Measurements from ENCODE around the gene OCA2.
A peak's percentile ranks its signal among the peaks of the same experiment; 100 is the strongest.
"Not testable (repeated sequence)": the region's sequence is repeated elsewhere in the genome, so short reads cannot be mapped to it uniquely, and the experiment has no call there.

The OCA2 gene

DNA sequence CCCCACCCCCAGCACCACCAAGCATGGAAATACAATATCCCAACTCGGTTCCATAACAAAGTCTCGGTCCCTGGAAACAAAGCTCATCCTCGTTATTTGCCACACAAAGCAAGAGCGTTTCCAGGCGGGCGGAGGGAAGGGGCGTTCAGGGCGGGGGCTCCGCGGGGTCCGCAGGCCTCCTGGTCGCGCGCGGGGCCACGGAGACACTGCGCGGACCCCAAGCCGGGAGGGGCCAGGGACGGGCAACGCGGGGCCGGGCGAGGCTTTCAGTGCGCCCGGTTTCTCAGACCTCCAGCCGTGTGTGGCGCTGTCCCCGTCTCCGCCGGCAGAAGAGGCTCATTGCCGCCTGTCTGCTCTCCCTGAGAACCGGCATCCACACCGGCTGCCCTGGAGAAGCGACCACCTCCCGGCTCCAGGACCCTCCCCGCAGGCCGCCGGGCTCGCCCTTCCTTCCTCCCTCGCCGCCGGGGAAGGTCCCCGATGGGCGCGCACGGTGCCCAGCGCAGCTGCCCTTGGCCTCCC is 329.0 kb downstream of the OCA2 start:
- no peak for DNase-seq (ENCODE audit: low spot score)

DNA sequence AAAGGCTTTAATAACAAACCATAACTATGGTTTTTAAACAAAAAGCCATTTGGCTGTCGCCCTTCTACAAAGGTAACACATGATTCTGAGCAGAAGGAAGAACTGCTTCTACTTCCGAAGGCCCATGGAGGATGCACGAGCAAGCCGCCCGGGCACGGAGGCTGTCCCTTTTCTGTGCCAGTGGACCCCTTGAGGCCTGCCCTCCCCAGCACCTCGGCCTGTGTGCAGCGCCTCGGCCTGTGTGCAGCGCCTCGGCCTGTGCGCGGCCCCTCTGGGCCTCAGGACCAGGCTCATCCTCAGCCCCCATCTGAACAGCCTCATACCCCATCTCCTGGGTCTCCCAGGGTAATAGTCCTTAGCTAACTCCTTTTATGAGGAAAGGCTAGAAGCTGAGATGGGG is 329.5 kb downstream of the OCA2 start:
- DNase-seq (ENCODE audit: low spot score) = no peak

DNA sequence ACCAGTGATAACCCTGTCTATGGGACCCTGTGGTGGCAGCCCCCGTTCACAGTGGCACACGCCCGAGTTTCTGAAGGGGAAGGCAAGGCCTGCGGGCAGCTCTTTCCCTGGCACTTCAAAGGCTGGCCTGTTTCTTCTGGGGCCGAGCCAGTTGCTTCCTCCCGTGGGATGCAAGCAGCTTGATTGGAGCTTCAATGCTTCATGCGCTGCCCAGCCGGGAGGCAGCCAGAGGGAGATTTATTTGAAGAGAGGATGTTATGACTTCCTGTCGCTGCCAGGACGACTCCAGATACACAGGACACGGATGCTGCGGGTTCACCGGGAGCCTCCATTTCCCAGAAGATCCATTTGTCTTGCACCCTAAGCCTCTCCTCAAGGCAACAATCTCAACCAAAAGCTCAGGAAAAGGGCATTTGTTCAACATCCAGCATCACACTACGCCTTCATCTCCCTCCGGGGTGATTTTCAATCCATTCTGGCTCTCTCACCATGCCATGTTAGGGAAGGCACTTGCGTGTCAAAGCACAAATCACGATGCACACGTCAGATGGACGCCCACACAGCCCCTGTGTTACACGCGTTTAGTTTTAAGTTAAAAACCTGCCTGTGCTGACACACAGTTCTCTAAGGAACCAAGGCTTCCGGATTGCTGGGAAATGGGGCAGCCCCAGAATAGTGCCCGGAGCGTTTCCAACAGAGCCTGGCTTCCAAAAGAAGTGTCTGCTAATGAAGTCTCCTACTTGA is 330.2 kb downstream of the OCA2 start:
- no peak for DNase-seq (ENCODE audit: low spot score)

DNA sequence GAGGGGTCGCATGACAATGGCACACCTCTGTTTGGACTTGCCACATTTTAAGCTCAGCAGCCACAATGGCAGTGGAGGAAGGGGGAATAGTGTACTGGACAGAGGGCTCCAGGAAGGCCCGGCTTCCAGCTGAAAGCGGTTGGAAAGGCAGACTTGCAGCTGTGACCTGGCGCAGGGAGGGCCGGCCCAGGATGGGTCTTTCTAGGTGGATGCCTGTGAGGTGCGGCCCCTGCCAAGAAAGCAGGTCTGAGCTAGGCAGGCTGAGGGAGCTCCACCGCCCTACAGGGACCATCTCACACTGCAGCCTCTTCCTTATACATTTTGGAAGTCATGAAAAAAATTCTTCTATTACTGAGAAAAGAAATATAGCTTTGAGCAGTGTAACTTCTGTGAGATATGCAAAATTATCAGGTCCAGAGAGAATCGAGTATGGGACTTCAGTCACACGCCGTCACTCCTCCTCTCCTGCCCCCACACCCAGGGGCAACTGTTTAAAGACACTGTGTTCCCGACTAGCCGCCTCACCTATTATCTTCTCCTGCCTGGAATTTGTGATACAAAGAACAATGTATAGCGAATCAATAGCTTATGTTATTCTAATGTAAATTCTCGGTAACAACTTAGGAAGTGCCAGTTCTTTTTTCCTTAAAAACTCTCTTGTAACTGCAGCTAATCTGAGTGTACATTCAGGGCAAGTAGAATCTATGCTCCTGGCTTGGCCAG is 331.0 kb downstream of the OCA2 start:
- no peak for DNase-seq (ENCODE audit: low spot score)

DNA sequence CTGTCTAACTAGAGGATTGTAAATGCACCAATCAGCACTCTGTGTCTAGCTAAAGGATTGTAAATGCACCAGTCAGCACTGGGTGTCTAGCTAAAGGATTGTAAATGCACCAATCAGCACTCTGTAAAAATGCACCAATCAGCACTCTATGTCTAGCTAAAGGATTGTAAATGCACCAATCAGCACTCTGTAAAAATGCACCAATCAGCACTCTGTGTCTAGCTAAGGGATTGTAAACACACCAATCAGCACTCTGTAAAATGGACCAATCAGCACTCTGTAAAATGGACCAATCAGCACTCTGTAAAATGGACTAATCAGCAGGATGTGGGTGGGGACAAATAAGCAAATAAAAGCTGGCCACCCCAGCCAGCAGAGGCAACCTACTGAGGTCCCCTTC is 331.7 kb downstream of the OCA2 start:
- DNase-seq (ENCODE audit: low spot score) = not testable (repeated sequence)

DNA sequence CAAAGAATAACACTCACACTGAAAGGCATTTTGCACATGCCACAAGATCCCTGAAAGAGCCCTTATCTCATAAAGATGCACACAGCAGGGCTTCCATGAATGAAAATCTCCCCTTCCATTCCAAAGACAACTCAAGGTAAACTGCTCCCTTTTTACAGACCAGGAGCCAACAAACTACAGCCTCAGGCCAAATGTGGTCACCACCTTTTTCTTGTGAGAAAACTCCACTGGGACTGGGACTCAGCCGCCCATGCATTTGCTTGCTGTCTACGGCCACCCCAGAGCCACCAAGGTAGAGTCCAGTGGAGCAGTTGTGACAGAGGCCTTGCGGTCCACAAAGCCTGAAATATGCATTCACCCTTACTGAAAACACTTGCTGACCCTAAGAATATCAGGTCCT is 334.8 kb downstream of the OCA2 start:
- no peak for DNase-seq (ENCODE audit: low spot score)

DNA sequence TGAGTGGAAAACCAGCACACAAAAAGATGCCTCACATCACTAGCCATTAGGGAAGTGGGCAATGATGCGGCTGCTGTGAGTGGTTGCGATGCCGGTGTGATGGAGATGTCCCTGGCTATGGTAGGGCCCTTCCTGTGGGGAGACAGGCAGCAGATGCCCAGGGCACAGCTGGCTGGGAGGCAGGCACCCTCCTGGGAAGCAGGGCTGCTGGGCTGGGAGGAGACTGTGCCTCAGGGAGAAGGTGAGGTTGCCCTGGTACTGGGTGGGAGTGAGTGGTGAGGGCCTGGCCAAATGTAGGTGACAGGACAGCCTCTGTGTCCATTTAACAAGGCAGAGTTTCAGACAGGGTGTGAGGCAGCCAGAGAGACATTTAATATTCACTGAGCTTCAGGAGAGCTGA is 335.6 kb downstream of the OCA2 start:
- DNase-seq (ENCODE audit: low spot score) = no peak

DNA sequence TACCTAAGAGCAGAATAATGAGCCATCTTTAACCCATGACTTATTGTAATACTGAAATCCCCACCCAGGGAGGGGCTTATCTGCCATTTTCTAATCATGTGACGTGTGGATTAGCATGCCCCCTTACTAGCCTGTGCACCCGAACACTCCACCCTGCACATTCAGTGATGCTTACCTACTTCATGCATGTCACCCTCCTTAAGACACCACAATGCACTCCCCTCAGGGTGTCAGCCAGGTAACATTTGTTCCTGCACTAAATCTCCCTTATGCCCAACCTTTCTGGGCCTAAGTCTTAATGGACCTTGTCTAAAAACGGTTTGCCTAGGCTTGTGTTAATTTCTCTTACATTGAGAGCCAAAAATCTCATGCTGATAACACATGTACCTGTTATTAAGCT is 336.6 kb downstream of the OCA2 start:
- DNase-seq (ENCODE audit: low spot score) = no peak

DNA sequence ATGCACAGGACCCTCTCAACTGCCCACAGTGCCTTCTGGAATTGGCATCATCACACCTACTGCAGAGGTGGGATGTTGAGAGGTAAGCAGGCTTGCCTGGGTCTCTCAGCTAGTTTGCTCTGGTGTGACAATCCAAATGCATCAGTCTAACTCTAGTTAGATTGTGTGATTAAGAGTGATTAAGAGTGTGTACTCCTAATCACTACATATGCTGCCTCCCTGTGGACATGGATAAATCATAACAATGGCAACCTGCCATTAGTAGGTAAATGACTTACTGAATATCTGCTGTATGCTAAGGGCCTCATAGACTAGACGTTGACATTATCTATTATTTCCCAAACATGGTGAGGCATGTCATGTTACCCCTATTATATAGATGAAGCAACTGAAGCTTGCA is 342.1 kb downstream of the OCA2 start:
- no peak for DNase-seq (ENCODE audit: low spot score)

DNA sequence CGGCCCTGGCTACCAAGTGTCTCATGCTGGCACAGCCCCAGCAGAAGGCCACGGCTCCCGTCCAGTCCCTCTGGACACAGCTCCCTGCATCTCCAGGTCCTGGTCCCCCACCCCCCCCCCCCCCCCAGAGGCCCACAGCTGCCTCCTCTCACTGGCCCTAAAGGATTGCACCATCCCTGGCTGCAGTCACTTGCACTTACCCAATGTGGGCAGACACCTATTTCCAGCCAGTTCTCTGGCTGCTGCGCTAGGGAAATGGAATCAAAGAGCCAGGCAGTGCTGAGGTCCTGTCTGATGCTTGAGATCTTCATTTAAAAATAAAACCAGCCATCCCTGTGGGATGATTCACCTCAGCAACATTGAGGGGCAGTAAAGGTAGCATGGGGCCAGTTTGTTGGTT is 346.4 kb downstream of the OCA2 start:
- no peak for DNase-seq (ENCODE audit: low spot score)

DNA sequence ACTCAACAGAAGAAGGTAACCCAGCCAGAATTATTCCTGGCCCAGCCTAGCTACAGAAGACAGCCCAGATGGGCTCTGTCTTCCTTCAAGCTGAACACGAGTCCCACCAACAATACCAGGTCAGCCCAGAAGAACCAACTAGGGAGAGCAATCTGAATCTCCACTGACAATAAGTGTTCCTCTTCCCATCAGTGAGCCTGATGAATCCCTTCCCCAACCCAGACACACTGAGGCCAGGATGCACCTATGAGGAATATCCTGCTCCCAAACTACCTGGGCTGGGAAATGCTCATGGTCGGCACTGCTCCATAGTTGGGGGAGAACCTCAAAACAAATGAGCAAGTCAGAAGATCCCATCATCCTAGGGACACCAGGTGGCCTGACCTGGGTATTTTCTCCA is 351.1 kb downstream of the OCA2 start:
- no peak for DNase-seq (ENCODE audit: low spot score)

DNA sequence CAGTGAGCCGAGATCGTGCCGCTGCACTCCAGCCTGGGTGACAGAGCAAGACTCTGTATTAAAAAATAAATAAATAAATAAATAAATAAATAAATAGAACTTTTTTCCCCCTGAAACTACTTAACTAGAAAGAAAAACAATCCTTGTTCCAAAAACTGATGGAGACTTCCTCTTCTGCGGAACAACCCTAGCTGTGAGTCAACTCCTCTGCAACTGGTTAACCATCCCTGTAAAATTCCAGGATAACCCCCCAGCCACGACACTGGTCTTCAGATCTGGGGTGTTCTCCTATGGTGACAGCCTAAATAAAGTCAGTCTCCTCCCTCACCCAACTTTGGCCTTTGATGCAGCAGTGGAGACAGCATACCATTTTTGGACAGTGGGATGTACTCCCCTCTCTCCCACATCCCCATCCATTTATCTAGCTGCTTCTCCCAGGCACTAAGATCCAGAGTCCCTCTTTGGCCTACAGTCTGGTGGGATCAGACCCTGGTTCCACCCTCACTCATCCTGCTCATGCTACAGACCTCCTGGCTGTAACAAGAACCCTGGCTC is 352.6 kb downstream of the OCA2 start:
- no peak for DNase-seq (ENCODE audit: low spot score)

DNA sequence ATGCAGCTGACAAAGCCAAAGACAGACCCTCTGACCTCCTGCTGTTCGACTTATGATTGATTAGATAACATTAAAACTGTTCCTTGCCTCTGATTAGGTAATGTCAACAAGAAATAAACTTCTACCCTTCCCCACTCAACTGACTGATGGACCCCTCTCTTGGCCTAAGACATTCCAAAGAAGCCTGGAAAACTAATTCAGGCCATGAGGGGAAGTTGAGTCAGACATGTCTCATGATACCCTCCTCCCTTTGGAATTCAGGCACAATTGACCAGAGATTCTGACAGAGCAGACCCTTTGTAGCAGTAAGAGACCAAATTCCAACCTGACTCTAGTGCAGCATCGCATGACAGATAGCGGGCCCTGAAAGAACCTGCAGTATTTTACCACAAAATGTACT is 354.5 kb downstream of the OCA2 start:
- no peak for DNase-seq (ENCODE audit: low spot score)

DNA sequence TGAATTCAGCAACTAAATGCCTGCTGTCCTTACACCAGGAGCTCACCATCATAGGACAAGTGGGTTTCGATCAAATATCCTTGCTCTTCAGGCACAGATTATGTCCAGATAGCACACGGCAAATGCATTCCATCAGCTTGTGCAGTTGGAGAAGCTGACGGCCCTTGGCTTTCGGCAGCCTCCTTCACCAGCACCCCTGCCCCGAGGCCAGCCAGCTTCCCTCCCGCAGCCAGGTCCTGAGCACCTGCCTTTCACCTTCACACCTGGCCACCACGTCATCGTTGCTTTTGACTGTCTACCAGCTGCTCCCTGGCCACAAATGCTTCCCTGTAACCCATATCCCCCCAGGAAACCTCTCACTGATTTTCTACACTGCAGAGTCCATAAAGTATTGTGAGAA is 355.5 kb downstream of the OCA2 start:
- DNase-seq (ENCODE audit: low spot score) = no peak

DNA sequence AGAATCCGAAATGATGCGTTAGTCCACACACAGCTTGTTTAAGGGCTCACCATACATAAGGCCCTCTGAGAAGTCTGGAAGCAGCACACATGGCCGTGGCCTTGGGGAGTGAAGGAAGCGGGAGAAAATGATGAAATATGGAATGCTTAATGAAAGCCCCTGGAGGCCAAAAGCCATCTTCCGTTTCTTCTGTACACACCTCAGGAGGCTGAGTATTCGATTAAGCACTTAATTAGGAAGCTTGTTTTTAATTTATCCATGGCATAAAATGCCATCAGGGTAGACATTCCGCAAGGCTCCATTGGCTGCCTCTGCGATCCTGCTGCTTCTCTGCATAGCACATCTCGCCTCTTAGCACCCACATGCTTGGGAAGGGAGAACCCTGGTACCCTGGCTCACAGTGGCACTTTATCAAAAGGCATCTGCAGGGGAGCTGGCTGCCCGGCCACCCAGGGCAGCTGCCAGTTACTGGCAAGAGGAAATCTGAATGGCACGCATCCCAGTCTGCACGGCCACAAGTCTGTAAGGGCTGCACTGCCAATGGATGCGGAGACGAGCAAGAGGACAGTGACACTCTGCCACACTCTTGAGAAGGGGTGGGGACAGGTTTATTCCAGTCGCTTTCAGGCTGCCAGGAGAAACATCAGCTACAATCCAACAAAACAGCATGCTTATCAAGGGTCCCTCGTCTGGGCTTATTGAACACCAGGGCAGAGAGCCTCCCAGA is 356.2 kb downstream of the OCA2 start:
- peak; percentile 78 for DNase-seq (ENCODE audit: low spot score)

DNA sequence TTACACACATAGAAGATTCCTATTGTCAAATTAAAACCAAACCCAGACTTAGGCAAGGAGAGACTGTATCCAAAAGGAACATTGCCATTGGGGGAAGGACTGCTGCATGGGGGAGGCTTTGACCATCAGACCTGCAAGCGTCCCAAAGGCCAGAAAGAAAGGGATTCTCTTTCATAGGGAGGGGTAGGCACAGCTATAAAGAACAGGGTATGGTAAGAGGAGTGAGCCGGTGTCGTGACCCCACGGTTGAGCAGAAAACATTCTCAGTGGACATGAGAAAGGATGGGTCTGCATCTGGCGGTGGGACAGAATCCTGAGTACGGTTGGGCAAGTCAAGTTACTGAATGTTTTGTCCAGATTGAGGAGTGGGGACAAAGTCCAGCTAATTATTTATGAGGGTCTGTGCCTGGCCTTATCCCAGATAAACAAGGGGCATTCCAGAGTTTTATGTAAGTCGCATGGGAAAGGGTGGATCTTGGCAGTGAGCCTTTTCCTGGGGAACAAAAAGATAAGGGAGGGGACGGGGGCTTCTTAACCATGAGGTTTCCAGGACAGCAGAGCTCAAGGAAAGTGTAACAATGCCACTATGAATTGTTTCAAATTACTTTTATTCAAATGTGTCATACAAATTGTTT is 357.8 kb downstream of the OCA2 start:
- DNase-seq (ENCODE audit: low spot score) = no peak

DNA sequence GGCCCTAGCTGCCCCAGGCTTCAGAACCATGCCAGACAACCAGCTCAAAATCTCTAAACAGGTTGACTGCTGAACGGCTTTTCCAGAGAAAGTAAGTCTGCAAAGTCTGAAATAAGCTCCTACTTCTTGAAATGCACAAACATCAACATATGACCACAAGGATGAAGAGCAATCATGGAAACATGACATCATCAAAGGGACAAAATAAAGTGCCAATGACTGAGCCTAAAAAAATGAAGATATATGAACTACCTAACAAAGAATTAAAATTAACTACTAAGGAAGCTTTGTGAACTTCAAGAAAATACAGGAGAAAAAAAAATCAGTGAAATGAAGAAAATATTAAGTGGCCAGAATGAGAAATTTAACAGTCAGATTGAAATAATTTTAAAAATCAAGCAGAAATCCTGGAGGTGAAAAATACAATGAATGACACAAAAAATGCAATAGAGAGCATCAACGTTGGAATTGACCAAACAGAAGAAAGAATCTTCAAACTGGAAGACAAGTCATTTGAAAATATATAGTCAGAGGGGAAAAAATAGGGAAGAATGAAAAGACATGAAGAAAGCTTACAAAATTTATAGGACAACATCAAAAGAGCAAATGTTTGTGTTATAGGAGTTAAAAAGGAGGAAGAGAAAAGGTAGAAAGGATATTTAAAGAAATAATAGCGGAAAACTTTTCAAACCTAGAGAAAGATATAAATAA is 364.2 kb downstream of the OCA2 start:
- DNase-seq (ENCODE audit: low spot score) = no peak

DNA sequence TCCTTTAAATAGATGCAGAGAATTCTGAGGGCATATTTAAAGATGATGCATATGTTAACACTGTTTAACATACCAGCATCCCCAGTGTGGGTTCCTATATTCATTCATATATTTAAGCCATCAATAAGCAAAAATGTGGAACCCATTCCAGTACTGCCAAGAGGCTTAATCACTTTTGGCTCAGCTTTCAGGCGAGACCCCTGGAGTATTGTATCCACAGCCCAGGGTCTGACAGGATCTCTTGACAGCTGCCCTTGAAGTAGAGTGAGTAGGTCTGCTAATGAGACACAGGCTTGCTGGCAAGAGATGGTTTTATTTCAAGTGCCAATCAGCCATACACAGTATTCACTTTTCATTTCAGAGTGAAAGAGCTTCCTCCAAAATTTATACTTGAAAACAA is 367.3 kb downstream of the OCA2 start:
- DNase-seq (ENCODE audit: low spot score) = no peak

DNA sequence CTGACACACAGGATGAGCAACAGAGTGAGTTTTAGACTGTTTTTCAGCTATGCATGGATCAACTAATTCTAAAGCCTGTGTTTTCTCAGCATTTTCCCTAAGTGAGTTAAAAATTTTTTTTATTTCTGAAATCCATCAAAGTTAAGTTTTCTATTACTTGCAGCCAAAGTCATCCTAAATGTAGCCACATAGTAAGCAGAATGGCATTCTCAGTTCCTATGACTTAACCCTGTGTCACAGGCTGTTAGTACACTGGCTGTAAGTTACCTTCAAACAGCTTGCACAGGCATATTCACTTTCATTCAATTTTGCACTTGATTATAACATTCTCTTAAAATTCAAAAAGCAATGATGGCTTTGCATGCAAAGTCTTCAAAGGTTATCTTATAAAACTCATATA is 368.2 kb downstream of the OCA2 start:
- no peak for DNase-seq (ENCODE audit: low spot score)

DNA sequence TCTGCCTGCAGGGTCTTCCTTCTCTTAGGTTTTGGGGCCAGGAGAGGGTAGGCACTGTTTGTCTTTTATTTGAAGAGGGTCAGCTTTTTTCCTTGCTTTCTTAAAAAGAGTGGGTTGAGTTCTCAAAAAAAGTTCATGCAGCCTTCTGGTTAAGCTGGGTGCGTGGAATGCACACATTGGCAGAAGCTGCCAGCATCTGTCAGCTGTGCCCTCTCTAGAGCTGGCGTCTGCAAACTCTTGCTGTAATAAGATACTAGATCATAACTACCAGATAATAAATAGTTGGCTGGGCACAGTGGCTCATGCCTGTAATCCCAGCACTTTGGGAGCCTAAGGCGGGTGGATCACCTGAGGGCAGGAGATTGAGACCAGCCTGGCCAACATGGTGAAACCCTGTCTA is 373.4 kb downstream of the OCA2 start:
- no peak for DNase-seq (ENCODE audit: low spot score)

DNA sequence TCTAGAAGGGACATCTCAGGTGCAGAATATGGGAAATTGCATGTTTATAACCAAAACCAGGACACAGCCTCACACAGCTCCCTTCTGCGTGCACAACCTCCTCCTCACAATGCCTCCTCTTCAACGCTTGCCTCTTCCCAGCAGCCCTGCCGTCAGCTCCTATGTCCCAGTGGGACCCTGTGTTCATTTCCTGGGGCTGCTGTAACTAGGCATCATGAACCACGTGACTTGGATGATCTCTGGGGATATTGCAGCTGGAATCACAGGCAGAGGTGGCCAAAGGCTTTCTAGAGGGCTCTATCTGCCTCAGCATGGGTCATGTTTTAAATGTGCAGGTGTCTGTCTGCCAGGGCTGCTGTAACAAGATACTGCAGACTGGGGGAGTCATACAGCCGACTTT is 375.3 kb downstream of the OCA2 start:
- no peak for DNase-seq (ENCODE audit: low spot score)

DNA sequence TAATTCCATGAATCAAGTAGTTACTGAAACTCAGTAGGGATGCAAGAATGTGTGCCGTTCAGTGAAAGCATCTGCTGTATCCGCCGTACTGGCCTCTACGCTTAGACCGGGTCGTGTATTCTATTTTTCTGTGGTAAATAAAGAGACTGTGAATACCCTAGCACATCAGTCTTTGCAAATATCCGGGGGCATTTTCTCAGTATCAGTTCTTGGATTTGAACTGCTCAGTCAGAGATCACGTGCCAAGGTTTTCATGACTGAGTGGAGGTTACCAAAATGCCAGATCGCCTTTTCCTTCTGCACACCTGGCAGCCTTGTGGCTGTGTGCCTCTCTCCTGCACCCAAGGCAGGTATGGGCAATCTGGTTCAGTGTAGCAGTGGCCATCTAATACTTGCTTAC is 377.0 kb downstream of the OCA2 start:
- DNase-seq (ENCODE audit: low spot score) = no peak

All from globus pallidus (tissue), 1 donor.